H9 (cell line): ENCODE results near the gene PRICKLE1. TPM values are rescaled to one million over a fixed set of nuclear protein-coding genes. Genes with fewer than 3 reads are reported as not detected.

ENCODE experiments used
- DNase-seq: peaks from one replicate; pipeline ENCODE4 v3.0.0-alpha.2; 2017
- H2AFZ ChIP-seq: one replicate; pipeline ENCODE4 v1.6.1; 2013; ENCODE audit warnings: mild to moderate bottlenecking, low read length, control low read depth, moderate library complexity
- H2AK5ac ChIP-seq: 2 replicates; pipeline ENCODE4 v1.6.1; 2013; ENCODE audit warnings: low read length, control low read depth, mixed read lengths; ENCODE audit not compliant: insufficient read length
- H2BK120ac ChIP-seq: one replicate; pipeline ENCODE4 v1.6.1; 2013; ENCODE audit warnings: low read depth, mild to moderate bottlenecking, low read length, control low read depth, inconsistent platforms; ENCODE audit not compliant: poor library complexity, severe bottlenecking
- H2BK12ac ChIP-seq: 2 replicates; pipeline ENCODE4 v1.6.1; 2013; ENCODE audit warnings: low read length, control low read depth, mixed read lengths, low read depth; ENCODE audit not compliant: insufficient read length
- H2BK15ac ChIP-seq: 2 replicates; pipeline ENCODE4 v1.6.1; 2013; ENCODE audit warnings: low read depth, low read length, control low read depth
- H2BK20ac ChIP-seq: one replicate; pipeline ENCODE4 v1.6.1; 2013; ENCODE audit warnings: low read depth, mild to moderate bottlenecking, low read length, control low read depth, inconsistent platforms; ENCODE audit not compliant: poor library complexity, severe bottlenecking
- H2BK5ac ChIP-seq: 2 replicates; pipeline ENCODE4 v1.6.1; 2013; ENCODE audit warnings: low read length, control low read depth, mixed read lengths; ENCODE audit not compliant: insufficient read length
- H3K14ac ChIP-seq: 2 replicates; pipeline ENCODE4 v1.6.1; 2013; ENCODE audit warnings: low read length, control low read depth; ENCODE audit not compliant: insufficient read depth
- H3K18ac ChIP-seq: 2 replicates; pipeline ENCODE4 v1.6.1; 2013; ENCODE audit warnings: low read depth, mild to moderate bottlenecking, mixed read lengths, low read length, control low read depth; ENCODE audit not compliant: insufficient read length
- H3K23ac ChIP-seq: 2 replicates; pipeline ENCODE4 v1.6.1; 2013; ENCODE audit warnings: low read length, control low read depth, mixed read lengths, low read depth; ENCODE audit not compliant: insufficient read length
- H3K23me2 ChIP-seq: 2 replicates; pipeline ENCODE4 v1.6.1; 2013; ENCODE audit warnings: low read depth, mild to moderate bottlenecking, mixed read lengths, low read length, control low read depth; ENCODE audit not compliant: insufficient read length, poor library complexity, severe bottlenecking
- H3K27ac ChIP-seq: 2 replicates; pipeline ENCODE4 v1.5.1; 2013; ENCODE audit warnings: low read length, control low read depth, mixed read lengths, low read depth; ENCODE audit not compliant: insufficient read length
- H3K27me3 ChIP-seq: 2 replicates; pipeline ENCODE4 v1.6.1; 2013; ENCODE audit warnings: low read length, control low read depth, inconsistent platforms; ENCODE audit not compliant: insufficient read depth
- H3K4ac ChIP-seq: 2 replicates; pipeline ENCODE4 v1.6.1; 2013; ENCODE audit warnings: low read depth, mild to moderate bottlenecking, control low read depth, inconsistent platforms, low read length, moderate library complexity
- H3K4me1 ChIP-seq: 2 replicates; pipeline ENCODE4 v1.6.1; 2013; ENCODE audit warnings: low read length, control low read depth, inconsistent platforms; ENCODE audit not compliant: insufficient read depth
- H3K4me2 ChIP-seq: 2 replicates; pipeline ENCODE4 v1.6.1; 2013; ENCODE audit warnings: low read length, control low read depth, mixed read lengths; ENCODE audit not compliant: insufficient read length, insufficient read depth
- H3K56ac ChIP-seq: 2 replicates; pipeline ENCODE4 v1.6.1; 2013; ENCODE audit warnings: low read depth, mild to moderate bottlenecking, mixed read lengths, low read length, control low read depth; ENCODE audit not compliant: insufficient read length
- H3K79me1 ChIP-seq: 2 replicates; pipeline ENCODE4 v1.6.1; 2013; ENCODE audit warnings: low read depth, mild to moderate bottlenecking, moderate library complexity, low read length, control low read depth, inconsistent platforms; ENCODE audit not compliant: insufficient read depth, poor library complexity, severe bottlenecking
- H3K79me2 ChIP-seq: 2 replicates; pipeline ENCODE4 v1.6.1; 2013; ENCODE audit warnings: low read length, control low read depth, inconsistent platforms; ENCODE audit not compliant: insufficient read depth
- H3K9ac ChIP-seq: 2 replicates; pipeline ENCODE4 v1.6.1; 2013; ENCODE audit warnings: low read length, control low read depth, mixed read lengths; ENCODE audit not compliant: insufficient read length; ENCODE audit errors: extremely low read depth
- H3K9me3 ChIP-seq: one replicate; pipeline ENCODE4 v1.6.1; 2013; ENCODE audit warnings: low read depth, low read length, inconsistent platforms; ENCODE audit not compliant: control insufficient read depth
- H3T11ph ChIP-seq: one replicate; pipeline ENCODE4 v1.6.1; 2013; ENCODE audit warnings: mild to moderate bottlenecking, low read length, control low read depth, inconsistent platforms
- H4K20me1 ChIP-seq: one replicate; pipeline ENCODE4 v1.6.1; 2013; ENCODE audit not compliant: control insufficient read depth, insufficient read length, insufficient read depth
- H4K5ac ChIP-seq: 2 replicates; pipeline ENCODE4 v1.6.1; 2013; ENCODE audit warnings: low read depth, mild to moderate bottlenecking, mixed read lengths, low read length, control low read depth; ENCODE audit not compliant: insufficient read length
- H4K8ac ChIP-seq: replicated peaks from 2 replicates; pipeline ENCODE4 v1.6.1; 2013; ENCODE audit warnings: low read length, control low read depth, mixed read lengths, low read depth; ENCODE audit not compliant: insufficient read length
- H4K91ac ChIP-seq: 2 replicates; pipeline ENCODE4 v1.6.1; 2013; ENCODE audit warnings: low read depth, mild to moderate bottlenecking, moderate library complexity, mixed read lengths, low read length, control low read depth; ENCODE audit not compliant: insufficient read length
- H3K27ac Mint-ChIP-seq, 3 experiments: 2 replicates in 2 of 3; 3 replicates in 1 of 3; pipeline ENCODE4 v1.8.0; 2020 to 2021; ENCODE audit warnings: mixed read lengths in 3 of 3, mild to moderate bottlenecking in 1 of 3, moderate library complexity in 1 of 3
- H3K27me3 Mint-ChIP-seq: 2 replicates; pipeline ENCODE4 v1.8.0; 2021; ENCODE audit warnings: low read depth, mild to moderate bottlenecking, moderate library complexity, mixed read lengths
- H3K36me3 Mint-ChIP-seq, 3 experiments: 2 replicates in 2 of 3; 3 replicates in 1 of 3; pipeline ENCODE4 v1.8.0; 2020 to 2021; ENCODE audit warnings: low read depth in 3 of 3, mixed read lengths in 3 of 3; ENCODE audit not compliant: insufficient read depth in 1 of 3
- H3K4me1 Mint-ChIP-seq, 2 experiments: 2 replicates each; pipeline ENCODE4 v1.8.0; 2020; ENCODE audit warnings: mixed read lengths in 2 of 2
- H3K4me3 Mint-ChIP-seq, 2 experiments: 2 replicates in 1 of 2; 3 replicates in 1 of 2; pipeline ENCODE4 v1.8.0; 2020 to 2021; ENCODE audit warnings: mild to moderate bottlenecking in 2 of 2, mixed read lengths in 2 of 2, moderate library complexity in 1 of 2
- H3K9me3 Mint-ChIP-seq, 2 experiments: 2 replicates in 1 of 2; 3 replicates in 1 of 2; pipeline ENCODE4 v1.8.0; 2020; ENCODE audit warnings: mild to moderate bottlenecking in 2 of 2, mixed read lengths in 2 of 2, moderate library complexity in 1 of 2
- WGBS: extraction: QIAGEN DNeasy Blood & Tissue Kit; methylation state at CpG from one replicate; pipeline ENCODE4 v1.1.7; 2013; ENCODE audit warnings: missing lambda C conversion rate, low lambda C conversion rate, mixed read lengths; ENCODE audit not compliant: insufficient read length; ENCODE audit errors: extremely low coverage; 5-methylcytosine and 5-hydroxymethylcytosine counted together
- total RNA-seq: library from RNA; stranded (reverse); gene quantifications from 2 replicates; pipeline ENCODE4 v1.2.1, GENCODE V29; 2021
- TF ChIP-seq, protein P1 (sequence below): fragments of 200-600 bp; sonication (generic); conservative IDR thresholded peaks from 3 replicates; pipeline ENCODE4 v1.8.0; 2021; ENCODE audit warnings: antibody characterized with exemption, mild to moderate bottlenecking

PRICKLE1 gene
- total RNA-seq, 1 experiment from 2014 or later, result 20.5 TPM

DNA sequence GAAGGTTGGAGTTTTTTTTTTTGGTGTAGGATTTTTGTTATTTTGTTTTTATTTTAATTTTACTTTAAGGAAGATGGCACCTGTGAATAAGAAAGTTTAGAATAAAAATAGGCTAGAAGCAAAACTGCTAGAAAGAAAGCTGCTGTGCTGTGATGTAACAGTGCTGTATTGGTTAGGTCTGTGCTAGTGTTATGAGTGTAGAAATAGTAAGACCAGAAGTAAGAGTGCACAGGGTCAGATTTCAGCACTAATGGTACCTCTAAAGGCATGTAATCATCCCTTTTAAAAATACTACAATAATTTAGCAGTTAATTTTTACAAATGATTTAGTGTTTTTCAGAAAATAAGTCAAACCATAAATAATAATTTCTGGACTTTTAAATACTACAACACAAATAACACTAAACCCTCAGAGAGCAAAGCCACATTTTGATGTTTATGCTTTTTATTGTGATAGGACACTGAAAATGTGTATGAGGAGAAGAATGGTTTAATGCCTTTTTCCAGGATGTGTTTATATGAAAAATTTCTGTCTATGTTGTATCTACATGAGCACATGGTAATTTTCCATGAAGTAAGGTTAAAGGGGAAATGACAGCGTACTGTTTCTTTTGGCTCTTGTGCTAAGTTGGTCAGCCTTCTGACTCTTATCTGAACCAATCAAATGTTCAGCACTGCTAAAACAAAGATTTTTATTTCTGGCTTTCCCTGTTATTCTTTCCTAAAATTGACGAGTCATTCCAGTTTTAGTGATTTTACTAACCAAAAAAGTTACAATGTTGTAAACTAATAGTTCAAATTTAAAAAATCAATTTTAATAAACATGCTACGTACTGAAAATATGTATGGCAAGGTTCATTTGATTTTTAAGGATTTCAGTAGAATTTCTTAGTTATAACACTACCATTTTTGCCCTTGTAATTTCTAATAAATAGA lies 167.4 kb downstream of the PRICKLE1 start:
- Histone ChIP-seq H4K91ac (no peak overlapping the region), H3K23ac (no peak overlapping the region), H2BK5ac (no peak overlapping the region), H3K23me2 (no peaks in the 10 kb centered on the region), H2AFZ (no peak overlapping the region), H3K9me3 (no peaks in the 10 kb centered on the region), H3K4ac (no peak overlapping the region), H2BK15ac (no peak overlapping the region), H4K20me1 (no peaks in the 10 kb centered on the region), H3K79me1 (no peaks in the 10 kb centered on the region), H2BK20ac (no peak overlapping the region), H4K5ac (no peak overlapping the region), H3K27ac (no peak overlapping the region), H2AK5ac (no peak overlapping the region), H3K18ac (no peak overlapping the region), H3K14ac (no peak overlapping the region), H3K27me3 (no peaks in the 10 kb centered on the region), H3K4me2 (no peak overlapping the region), H4K8ac (no peak overlapping the region), H2BK12ac (no peak overlapping the region), H3T11ph (no peak overlapping the region), H3K4me1 (no peaks in the 10 kb centered on the region; the same call in 1 of the 2 replicates), H3K79me2 (no peaks in the 10 kb centered on the region), H3K9ac (no peak overlapping the region), H3K56ac (no peak overlapping the region), H2BK120ac (no peak overlapping the region)
- H3K27ac Mint-ChIP-seq, result 0 out of 7 replicates have a peak overlapping the region, but pooled peaks of 1 of the 3 experiments have one; percentile 7
- peaks cover 14 to 15% of the 10 kb centered on the region in 2 experiments for H3K4me1 Mint-ChIP-seq
- no CpG with 5 or more reads among the region's 3 CpGs for WGBS
- no peak overlapping the region for H3K4me3 Mint-ChIP-seq
- no peaks in the 10 kb centered on the region for H3K27me3 Mint-ChIP-seq
- peaks cover 0 to 4% (median 1%) of the 10 kb centered on the region in 3 experiments; a peak in 1 of 7 replicates for H3K36me3 Mint-ChIP-seq
- H3K9me3 Mint-ChIP-seq, result no peaks in the 10 kb centered on the region
- TF ChIP-seq, protein P1, sequence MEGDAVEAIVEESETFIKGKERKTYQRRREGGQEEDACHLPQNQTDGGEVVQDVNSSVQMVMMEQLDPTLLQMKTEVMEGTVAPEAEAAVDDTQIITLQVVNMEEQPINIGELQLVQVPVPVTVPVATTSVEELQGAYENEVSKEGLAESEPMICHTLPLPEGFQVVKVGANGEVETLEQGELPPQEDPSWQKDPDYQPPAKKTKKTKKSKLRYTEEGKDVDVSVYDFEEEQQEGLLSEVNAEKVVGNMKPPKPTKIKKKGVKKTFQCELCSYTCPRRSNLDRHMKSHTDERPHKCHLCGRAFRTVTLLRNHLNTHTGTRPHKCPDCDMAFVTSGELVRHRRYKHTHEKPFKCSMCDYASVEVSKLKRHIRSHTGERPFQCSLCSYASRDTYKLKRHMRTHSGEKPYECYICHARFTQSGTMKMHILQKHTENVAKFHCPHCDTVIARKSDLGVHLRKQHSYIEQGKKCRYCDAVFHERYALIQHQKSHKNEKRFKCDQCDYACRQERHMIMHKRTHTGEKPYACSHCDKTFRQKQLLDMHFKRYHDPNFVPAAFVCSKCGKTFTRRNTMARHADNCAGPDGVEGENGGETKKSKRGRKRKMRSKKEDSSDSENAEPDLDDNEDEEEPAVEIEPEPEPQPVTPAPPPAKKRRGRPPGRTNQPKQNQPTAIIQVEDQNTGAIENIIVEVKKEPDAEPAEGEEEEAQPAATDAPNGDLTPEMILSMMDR, result no peak
- DNase-seq, result no peak
